ENCODE results near the gene ETV3. TPM values are rescaled to one million over a fixed set of nuclear protein-coding genes. Genes with fewer than 3 reads are reported as not detected.
"Not testable (repeated sequence)": the region's sequence is repeated elsewhere in the genome, so short reads cannot be mapped to it uniquely, and the experiment has no call there.

ETV3 gene
- polyA plus RNA-seq, 3 donors: 4.8 to 62.3 (median 6.3) TPM

DNA sequence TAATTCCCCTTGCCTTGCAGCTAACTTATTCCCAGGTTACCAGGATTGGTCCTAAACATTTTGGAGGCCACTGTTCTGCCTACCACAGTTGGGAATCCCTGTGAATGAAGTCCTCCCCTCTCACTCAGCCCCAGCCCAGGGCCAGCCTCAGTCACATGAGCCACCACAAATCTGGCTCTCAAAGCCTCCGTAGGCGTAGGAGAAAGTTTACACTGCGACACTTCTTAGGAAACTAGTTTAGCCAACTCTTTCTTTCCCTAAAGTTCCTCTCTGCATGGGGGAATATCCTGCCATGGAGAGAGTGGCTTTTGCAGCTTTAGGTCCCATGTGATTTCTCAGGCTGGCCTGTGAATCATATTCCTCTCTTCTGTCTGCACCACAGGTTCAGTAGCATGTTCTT, 45.7 kb upstream of the ETV3 start:
- Histone ChIP-seq H3K79me2 (ENCODE audit: insufficient read depth, low read length) (no peaks in the 10 kb centered on the region), H3K9me3 (replicated peaks in 1 of 2; ENCODE audit: control insufficient read depth in 1 of 2, insufficient read depth in 1 of 2, low read length in 2 of 2) (no peaks in the 10 kb centered on the region), H3K4me1 (ENCODE audit: control insufficient read depth in 1 of 2, insufficient read depth in 2 of 2, low read length in 2 of 2) (peaks cover 6 to 8% of the 10 kb centered on the region in 2 donors), H3K27me3 (ENCODE audit: control insufficient read depth in 2 of 2, insufficient read depth in 2 of 2, low read length in 2 of 2) (no peaks in the 10 kb centered on the region), H2AFZ (ENCODE audit: insufficient read depth, low read depth, low read length, poor library complexity, severe bottlenecking) (no peak overlapping the region), H3K4me3 (replicated peaks in 1 of 3; ENCODE audit: low read depth in 2 of 3, low read length in 3 of 3) (no peak overlapping the region), H3K36me3 (replicated peaks in 1 of 2; ENCODE audit: control insufficient read depth in 1 of 2, insufficient read depth in 2 of 2, low read length in 2 of 2) (no peaks in the 10 kb centered on the region), H3K4me2 (replicated peaks; ENCODE audit: extremely low read depth, low read length, poor library complexity, severe bottlenecking) (no peak overlapping the region), H3K27ac (ENCODE audit: low read depth in 1 of 2, low read length in 2 of 2) (no peak overlapping the region), H3K9ac (ENCODE audit: insufficient read depth, low read length, poor library complexity, severe bottlenecking) (no peak overlapping the region), H4K20me1 (ENCODE audit: insufficient read depth, low read length) (no peaks in the 10 kb centered on the region)
- Mint-ChIP-seq H3K9me3 (no peaks in the 10 kb centered on the region), H3K27ac (no peak overlapping the region), H3K4me1 (peaks cover 14% of the 10 kb centered on the region), H3K4me3 (no peak overlapping the region), H3K36me3 (no peaks in the 10 kb centered on the region), H3K27me3 (ENCODE audit: low read depth in 3 of 3) (peaks cover 0 to 8% (median 3%) of the 10 kb centered on the region in 3 donors)
- no peak for DNase-seq
- TF ChIP-seq, protein P1, sequence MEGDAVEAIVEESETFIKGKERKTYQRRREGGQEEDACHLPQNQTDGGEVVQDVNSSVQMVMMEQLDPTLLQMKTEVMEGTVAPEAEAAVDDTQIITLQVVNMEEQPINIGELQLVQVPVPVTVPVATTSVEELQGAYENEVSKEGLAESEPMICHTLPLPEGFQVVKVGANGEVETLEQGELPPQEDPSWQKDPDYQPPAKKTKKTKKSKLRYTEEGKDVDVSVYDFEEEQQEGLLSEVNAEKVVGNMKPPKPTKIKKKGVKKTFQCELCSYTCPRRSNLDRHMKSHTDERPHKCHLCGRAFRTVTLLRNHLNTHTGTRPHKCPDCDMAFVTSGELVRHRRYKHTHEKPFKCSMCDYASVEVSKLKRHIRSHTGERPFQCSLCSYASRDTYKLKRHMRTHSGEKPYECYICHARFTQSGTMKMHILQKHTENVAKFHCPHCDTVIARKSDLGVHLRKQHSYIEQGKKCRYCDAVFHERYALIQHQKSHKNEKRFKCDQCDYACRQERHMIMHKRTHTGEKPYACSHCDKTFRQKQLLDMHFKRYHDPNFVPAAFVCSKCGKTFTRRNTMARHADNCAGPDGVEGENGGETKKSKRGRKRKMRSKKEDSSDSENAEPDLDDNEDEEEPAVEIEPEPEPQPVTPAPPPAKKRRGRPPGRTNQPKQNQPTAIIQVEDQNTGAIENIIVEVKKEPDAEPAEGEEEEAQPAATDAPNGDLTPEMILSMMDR (IDR thresholded peaks at IDR 0.05): no peak
- WGBS (ENCODE audit: insufficient coverage): no CpG with 5 or more reads among the region's 3 CpGs
- intact Hi-C loops (cut with micrococcal nuclease): no loop called here

DNA sequence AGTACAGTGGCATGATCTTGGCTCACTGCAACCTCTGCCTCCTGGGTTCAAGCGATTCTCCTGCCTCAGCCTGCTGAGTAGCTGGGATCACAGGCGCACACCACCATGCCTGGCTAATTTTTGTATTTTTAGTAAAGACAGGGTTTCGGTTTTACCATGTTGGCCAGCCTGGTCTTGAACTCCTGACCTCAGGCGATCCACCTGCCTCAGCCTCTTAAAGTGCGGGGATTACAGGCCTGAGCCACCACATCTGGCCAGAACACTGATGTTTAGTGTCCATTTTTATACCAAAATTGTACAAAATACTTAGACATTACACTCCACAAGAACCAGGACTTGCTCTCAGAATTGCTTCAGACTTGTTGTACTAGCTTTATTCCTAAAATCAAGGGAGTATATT, 44.2 kb upstream of the ETV3 start:
- H3K4me1 Mint-ChIP-seq: peaks cover 14% of the 10 kb centered on the region
- H3K9ac ChIP-seq (ENCODE audit: insufficient read depth, low read length, poor library complexity, severe bottlenecking); H3K4me3 Mint-ChIP-seq; DNase-seq; intact Hi-C loops (cut with micrococcal nuclease); H2AFZ ChIP-seq (ENCODE audit: insufficient read depth, low read depth, low read length, poor library complexity, severe bottlenecking); H3K27ac ChIP-seq (ENCODE audit: low read depth in 1 of 2, low read length in 2 of 2); H3K79me2 ChIP-seq (ENCODE audit: insufficient read depth, low read length); H3K27ac Mint-ChIP-seq; H3K36me3 ChIP-seq (replicated peaks in 1 of 2; ENCODE audit: control insufficient read depth in 1 of 2, insufficient read depth in 2 of 2, low read length in 2 of 2); H3K9me3 Mint-ChIP-seq; H3K9me3 ChIP-seq (replicated peaks in 1 of 2; ENCODE audit: control insufficient read depth in 1 of 2, insufficient read depth in 1 of 2, low read length in 2 of 2); H3K4me3 ChIP-seq (replicated peaks in 1 of 3; ENCODE audit: low read depth in 2 of 3, low read length in 3 of 3); H4K20me1 ChIP-seq (ENCODE audit: insufficient read depth, low read length); H3K4me2 ChIP-seq (replicated peaks; ENCODE audit: extremely low read depth, low read length, poor library complexity, severe bottlenecking); H3K36me3 Mint-ChIP-seq; H3K4me1 ChIP-seq (ENCODE audit: control insufficient read depth in 1 of 2, insufficient read depth in 2 of 2, low read length in 2 of 2); H3K27me3 Mint-ChIP-seq (ENCODE audit: low read depth in 3 of 3); H3K27me3 ChIP-seq (ENCODE audit: control insufficient read depth in 2 of 2, insufficient read depth in 2 of 2, low read length in 2 of 2): not testable (repeated sequence)
- WGBS (ENCODE audit: insufficient coverage): 80% methylated on average over 2 of the region's 5 CpGs

Data from CD14-positive monocyte (primary cell).